ENCODE data around the gene SGTA.

Gene SGTA

GRCh38 chr19:2759362-2759761 lies 23.7 kb downstream of the SGTA start:
- no peak for TF ChIP-seq CTCF (IDR thresholded peaks at IDR 0.05; ENCODE audit: low read depth, low read length)
- H3K4me3 ChIP-seq (ENCODE audit: low read depth, low read length), result no peak overlapping the region

GRCh38 chr19:2758601-2759313 lies 24.3 kb downstream of the SGTA start:
- no peak for TF ChIP-seq CTCF (IDR thresholded peaks at IDR 0.05; ENCODE audit: low read depth, low read length)
- no peak overlapping the region for H3K4me3 ChIP-seq (ENCODE audit: low read depth, low read length)

GRCh38 chr19:2756921-2757881 lies 25.9 kb downstream of the SGTA start:
- H3K4me3 ChIP-seq (ENCODE audit: low read depth, low read length), result no peak overlapping the region
- TF ChIP-seq CTCF (IDR thresholded peaks at IDR 0.05; ENCODE audit: low read depth, low read length), result no peak

GRCh38 chr19:2756477-2756876 lies 26.6 kb downstream of the SGTA start:
- no peak overlapping the region for H3K4me3 ChIP-seq (ENCODE audit: low read depth, low read length)
- no peak for TF ChIP-seq CTCF (IDR thresholded peaks at IDR 0.05; ENCODE audit: low read depth, low read length)

- TF ChIP-seq CTCF (IDR thresholded peaks at IDR 0.05; ENCODE audit: low read depth, low read length), result no peak
- no peak overlapping the region for H3K4me3 ChIP-seq (ENCODE audit: low read depth, low read length)
Measured at GRCh38 chr19:2755811-2756210, 27.3 kb downstream of the SGTA start.

GRCh38 chr19:2755448-2755705 lies 27.7 kb downstream of the SGTA start:
- TF ChIP-seq CTCF (IDR thresholded peaks at IDR 0.05; ENCODE audit: low read depth, low read length), result no peak
- no peak overlapping the region for H3K4me3 ChIP-seq (ENCODE audit: low read depth, low read length)
